ENCODE data around the gene TLR2. TPM values are rescaled to one million over a fixed set of nuclear protein-coding genes. Genes with fewer than 3 reads are reported as not detected.

The TLR2 gene
- total RNA-seq, 4 donors from 2014 or later = 8.4 to 13.1 (median 10.1) TPM

DNA sequence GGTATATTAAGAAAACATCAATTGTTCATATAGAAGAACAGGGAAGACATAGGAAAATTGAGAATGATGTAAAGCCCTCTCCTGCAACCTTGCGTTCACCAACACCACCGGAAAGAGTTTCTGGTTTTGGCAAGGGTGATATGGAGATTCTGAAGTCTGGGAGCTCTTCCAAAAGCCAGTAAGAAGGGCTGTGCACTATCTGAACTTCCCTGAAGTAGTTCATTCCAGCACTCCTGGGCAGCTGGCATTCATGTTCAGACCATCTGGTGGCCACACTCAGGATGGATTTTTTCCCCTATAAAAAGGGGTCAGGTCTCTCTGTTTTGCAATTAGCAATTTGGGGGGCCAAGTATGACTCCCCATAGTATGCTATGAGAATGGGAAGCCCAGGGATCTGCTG is 15.4 kb upstream of the TLR2 start:
- no peak overlapping the region for H3K4me3 ChIP-seq
- H3K9me3 ChIP-seq = no peaks in the 10 kb centered on the region
- H3K27ac ChIP-seq = no peak overlapping the region
- H3K4me1 ChIP-seq = no peaks in the 10 kb centered on the region
- H3K27me3 ChIP-seq = no peaks in the 10 kb centered on the region
- DNase-seq (ENCODE audit: low spot score in 2 of 2) = no peak
- no peak for TF ChIP-seq POLR2A (IDR thresholded peaks at IDR 0.05)
- TF ChIP-seq, protein P1, sequence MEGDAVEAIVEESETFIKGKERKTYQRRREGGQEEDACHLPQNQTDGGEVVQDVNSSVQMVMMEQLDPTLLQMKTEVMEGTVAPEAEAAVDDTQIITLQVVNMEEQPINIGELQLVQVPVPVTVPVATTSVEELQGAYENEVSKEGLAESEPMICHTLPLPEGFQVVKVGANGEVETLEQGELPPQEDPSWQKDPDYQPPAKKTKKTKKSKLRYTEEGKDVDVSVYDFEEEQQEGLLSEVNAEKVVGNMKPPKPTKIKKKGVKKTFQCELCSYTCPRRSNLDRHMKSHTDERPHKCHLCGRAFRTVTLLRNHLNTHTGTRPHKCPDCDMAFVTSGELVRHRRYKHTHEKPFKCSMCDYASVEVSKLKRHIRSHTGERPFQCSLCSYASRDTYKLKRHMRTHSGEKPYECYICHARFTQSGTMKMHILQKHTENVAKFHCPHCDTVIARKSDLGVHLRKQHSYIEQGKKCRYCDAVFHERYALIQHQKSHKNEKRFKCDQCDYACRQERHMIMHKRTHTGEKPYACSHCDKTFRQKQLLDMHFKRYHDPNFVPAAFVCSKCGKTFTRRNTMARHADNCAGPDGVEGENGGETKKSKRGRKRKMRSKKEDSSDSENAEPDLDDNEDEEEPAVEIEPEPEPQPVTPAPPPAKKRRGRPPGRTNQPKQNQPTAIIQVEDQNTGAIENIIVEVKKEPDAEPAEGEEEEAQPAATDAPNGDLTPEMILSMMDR (IDR thresholded peaks at IDR 0.05) = no peak
- no peak for TF ChIP-seq POLR2AphosphoS5 (IDR thresholded peaks at IDR 0.05)
- no peak for TF ChIP-seq EP300 (IDR thresholded peaks at IDR 0.05)
- H3K36me3 ChIP-seq = no peaks in the 10 kb centered on the region
- 54% methylated on average over 2 of the region's 2 CpGs for WGBS

DNA sequence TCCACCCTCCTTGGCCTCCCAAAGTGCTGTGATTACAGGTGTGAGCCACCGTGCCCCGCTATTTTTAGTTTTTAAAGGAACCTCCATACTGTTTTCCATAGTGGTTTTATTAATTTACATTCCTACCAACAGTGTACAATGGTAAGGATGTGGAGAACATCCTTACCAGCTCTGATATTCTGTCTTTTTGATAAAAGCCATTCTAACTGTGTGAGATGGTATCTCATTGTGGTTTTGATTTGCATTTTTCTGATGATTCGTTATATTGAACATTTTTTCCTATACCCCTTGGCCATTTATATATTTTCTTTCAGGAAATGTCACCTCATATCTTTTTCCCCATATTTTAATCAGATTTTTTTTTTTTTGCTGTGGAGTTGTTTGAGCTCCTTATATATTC is 14.2 kb upstream of the TLR2 start:
- Histone ChIP-seq H3K4me1 (no peaks in the 10 kb centered on the region), H3K27ac (no peak overlapping the region), H3K36me3 (no peaks in the 10 kb centered on the region), H3K4me3 (no peak overlapping the region), H3K9me3 (no peaks in the 10 kb centered on the region), H3K27me3 (no peaks in the 10 kb centered on the region)
- WGBS = 38% methylated on average over 3 of the region's 3 CpGs
- TF ChIP-seq, protein P1 (IDR thresholded peaks at IDR 0.05) = no peak
- TF ChIP-seq POLR2A (IDR thresholded peaks at IDR 0.05) (no peak), POLR2AphosphoS5 (IDR thresholded peaks at IDR 0.05) (no peak), EP300 (IDR thresholded peaks at IDR 0.05) (no peak)
- DNase-seq (ENCODE audit: low spot score in 2 of 2) = no peak

DNA sequence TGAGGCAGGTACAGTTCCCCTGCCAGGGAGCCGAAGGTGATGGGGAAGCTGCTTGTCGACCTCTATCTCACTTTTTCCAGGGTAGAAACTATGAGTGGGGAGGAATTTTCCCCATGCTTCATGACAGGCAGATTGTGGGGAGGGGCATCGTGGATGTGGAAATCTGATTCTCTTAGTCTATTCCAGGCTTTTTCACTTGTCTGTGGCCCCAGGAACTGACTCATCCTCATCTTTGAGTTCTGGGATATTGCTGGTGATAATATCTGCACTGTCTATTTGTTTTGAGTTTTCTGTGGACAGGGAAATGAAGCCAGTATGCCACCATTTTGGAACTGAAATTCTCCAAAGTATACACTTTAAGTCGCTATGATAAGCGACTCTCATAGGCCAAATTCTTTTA is 7.6 kb upstream of the TLR2 start:
- Histone ChIP-seq H3K27me3 (no peaks in the 10 kb centered on the region), H3K4me1 (no peaks in the 10 kb centered on the region), H3K4me3 (no peak overlapping the region), H3K36me3 (no peaks in the 10 kb centered on the region), H3K9me3 (peaks cover 5% of the 10 kb centered on the region), H3K27ac (no peak overlapping the region)
- TF ChIP-seq POLR2A (IDR thresholded peaks at IDR 0.05) = no peak
- no peak for TF ChIP-seq POLR2AphosphoS5 (IDR thresholded peaks at IDR 0.05)
- TF ChIP-seq, protein P1 (IDR thresholded peaks at IDR 0.05) = no peak
- TF ChIP-seq EP300 (IDR thresholded peaks at IDR 0.05) = no peak
- 90% methylated on average over 5 of the region's 5 CpGs for whole genome bisulfite sequencing
- DNase-seq (ENCODE audit: low spot score in 2 of 2) = no peak

GRCh38 chr4:153676984-153677383 is 7.1 kb upstream of the TLR2 start:
- Histone ChIP-seq H3K27ac (no peak overlapping the region), H3K4me1 (no peaks in the 10 kb centered on the region), H3K36me3 (no peaks in the 10 kb centered on the region), H3K4me3 (no peak overlapping the region), H3K27me3 (no peaks in the 10 kb centered on the region), H3K9me3 (peaks cover 5% of the 10 kb centered on the region)
- DNase-seq (ENCODE audit: low spot score in 2 of 2) = no peak
- TF ChIP-seq, protein P1 (IDR thresholded peaks at IDR 0.05) = no peak
- no peak for TF ChIP-seq POLR2A (IDR thresholded peaks at IDR 0.05)
- no peak for TF ChIP-seq POLR2AphosphoS5 (IDR thresholded peaks at IDR 0.05)
- no peak for TF ChIP-seq EP300 (IDR thresholded peaks at IDR 0.05)
- 23% methylated on average over 1 of the region's 1 CpG for WGBS

DNA sequence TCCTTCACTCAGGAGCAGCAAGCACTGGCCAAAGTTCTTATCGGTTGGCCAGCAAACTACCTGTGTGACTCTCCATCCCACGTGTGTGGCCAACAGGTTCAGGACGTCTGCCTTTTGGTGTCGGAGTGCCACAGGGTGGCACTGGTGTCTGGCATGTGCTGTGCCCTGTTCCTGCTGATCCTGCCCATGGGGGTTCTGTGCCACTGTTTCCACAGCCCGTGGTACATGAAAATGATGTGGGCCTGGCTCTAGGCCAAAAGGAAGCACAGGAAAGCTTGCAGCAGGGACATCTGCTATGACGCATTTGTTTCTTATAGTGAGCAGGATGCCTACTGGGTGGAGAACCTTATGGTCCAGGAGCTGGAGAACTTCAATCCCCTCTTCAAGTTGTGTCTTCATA is 4.6 kb upstream of the TLR2 start:
- no peak for TF ChIP-seq EP300 (IDR thresholded peaks at IDR 0.05)
- no peak for TF ChIP-seq POLR2A (IDR thresholded peaks at IDR 0.05)
- peaks cover 9% of the 10 kb centered on the region for H3K4me1 ChIP-seq
- H3K9me3 ChIP-seq = peaks cover 5% of the 10 kb centered on the region
- H3K27ac ChIP-seq = no peak overlapping the region
- DNase-seq (ENCODE audit: low spot score in 2 of 2) = no peak
- H3K4me3 ChIP-seq = no peak overlapping the region
- H3K36me3 ChIP-seq = no peaks in the 10 kb centered on the region
- no peaks in the 10 kb centered on the region for H3K27me3 ChIP-seq
- WGBS = 71% methylated on average over 6 of the region's 6 CpGs

DNA sequence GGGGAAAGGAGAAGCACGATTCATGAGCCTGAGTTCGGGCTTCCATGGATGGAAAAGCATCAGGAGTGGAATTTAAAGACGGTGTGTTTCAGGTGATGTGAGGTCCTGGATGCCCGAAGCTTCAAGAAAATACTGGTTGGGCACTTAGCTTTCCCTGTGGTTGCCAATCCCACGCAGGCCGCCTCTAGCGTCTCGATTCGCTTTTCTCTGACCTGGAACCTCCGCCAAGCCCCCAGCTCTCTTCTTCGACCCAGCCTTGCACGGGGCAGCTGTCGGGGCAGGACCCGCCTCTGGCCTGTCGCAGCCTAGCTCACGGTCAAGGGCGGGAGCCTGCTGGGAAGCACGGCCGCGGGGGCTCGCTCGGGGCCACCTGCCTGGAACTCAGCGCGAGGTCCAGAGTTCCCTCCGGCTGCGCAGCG is 308 bp upstream of the TLR2 start:
- WGBS = 30% methylated on average over 11 of the region's 27 CpGs
- DNase-seq (ENCODE audit: low spot score in 2 of 2) = no peak
- H3K36me3 ChIP-seq = peaks cover 9% of the 10 kb centered on the region
- H3K4me1 ChIP-seq = peaks cover 17% of the 10 kb centered on the region
- peaks cover 6% of the 10 kb centered on the region for H3K9me3 ChIP-seq
- peak overlapping the region; percentile 30 for H3K27ac ChIP-seq
- H3K27me3 ChIP-seq = no peaks in the 10 kb centered on the region
- H3K4me3 ChIP-seq = peak overlapping the region; percentile 66
- TF ChIP-seq POLR2AphosphoS5 (IDR thresholded peaks at IDR 0.05) = no peak
- TF ChIP-seq POLR2A (IDR thresholded peaks at IDR 0.05) = no peak
- no peak for TF ChIP-seq EP300 (IDR thresholded peaks at IDR 0.05)
- TF ChIP-seq, protein P1 (IDR thresholded peaks at IDR 0.05) = no peak

Data from suprapubic skin (tissue), 4 donors.